ENCODE data around the gene CD109.

Gene CD109

DNA sequence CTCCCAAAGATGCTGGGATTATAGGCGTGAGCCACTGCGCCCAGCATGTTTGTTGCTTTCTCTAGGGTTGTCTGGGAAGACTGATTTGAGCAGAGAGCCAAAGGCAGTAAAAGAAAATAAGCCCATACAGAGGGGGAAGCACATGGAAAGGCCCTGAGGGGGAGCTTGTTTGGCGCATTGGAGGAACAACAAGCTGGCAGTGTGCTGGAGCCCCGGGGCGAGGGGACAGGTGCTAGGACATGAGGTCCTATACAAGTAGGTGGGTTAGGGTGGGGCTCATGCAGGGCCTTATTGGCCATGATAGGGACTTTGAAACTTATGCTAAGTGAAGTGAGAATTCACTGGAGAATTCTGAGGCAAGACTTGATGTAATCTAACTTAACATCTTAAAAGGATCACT, 35.3 kb downstream of the CD109 start:
- no peak for DNase-seq

DNA sequence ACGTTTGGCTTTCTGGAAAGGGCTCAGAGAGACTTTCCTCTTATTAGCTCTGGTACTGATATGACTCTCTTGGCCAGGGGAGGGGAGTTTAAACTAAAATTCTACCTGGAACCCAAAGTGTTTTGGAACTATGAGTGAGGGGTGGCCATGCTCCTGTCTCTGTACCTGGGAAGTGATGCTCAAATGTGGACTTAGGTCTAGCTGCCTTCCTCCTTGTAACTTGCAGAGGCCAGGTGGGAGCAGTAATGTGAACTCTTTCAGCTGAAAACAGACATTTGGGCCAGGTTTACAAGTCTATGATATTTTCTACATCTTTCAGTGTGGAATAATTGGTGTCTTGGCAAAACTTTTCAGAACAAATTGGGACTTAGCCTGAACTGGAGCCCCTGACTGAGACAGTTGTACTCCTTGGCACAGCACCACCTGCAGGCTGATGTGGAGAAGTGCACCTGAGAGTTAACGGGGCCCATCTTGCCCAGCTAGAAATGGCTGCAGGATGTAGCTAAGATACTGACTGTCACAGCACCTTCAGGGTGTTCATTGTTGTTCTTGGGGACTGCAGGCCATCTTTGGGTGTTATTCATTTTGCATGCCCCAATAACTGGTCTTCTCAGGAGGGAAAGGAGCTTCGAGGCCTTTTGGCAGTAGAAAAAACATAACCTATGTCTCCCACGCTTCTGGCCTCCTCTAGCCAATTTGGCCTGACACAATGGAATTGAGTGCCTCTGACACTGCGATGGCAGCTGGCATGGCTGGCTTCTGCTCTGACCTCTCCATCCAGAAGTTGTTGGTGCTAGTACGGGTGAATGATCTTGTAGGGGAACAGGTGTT, 37.1 kb downstream of the CD109 start:
- DNase-seq = peak; percentile 81

DNA sequence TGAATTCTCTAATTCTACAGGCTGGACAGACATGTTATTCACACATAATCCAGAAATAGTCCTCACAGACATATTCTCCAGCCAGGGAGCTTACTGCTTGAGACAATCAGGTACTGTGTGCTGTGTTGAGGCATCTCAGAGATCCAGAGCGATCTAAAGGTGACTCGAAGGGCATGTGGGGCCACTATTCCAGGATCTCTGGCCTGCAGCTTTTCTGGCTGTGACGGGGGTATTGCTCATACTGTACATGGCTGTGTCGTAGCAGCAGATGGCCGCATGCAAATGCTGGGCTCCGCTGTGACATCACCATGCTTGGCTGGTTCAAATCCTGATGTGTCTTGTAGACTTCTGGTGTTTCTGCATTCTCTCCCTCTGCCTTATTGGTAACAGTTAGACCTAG, 37.8 kb downstream of the CD109 start:
- DNase-seq = no peak

DNA sequence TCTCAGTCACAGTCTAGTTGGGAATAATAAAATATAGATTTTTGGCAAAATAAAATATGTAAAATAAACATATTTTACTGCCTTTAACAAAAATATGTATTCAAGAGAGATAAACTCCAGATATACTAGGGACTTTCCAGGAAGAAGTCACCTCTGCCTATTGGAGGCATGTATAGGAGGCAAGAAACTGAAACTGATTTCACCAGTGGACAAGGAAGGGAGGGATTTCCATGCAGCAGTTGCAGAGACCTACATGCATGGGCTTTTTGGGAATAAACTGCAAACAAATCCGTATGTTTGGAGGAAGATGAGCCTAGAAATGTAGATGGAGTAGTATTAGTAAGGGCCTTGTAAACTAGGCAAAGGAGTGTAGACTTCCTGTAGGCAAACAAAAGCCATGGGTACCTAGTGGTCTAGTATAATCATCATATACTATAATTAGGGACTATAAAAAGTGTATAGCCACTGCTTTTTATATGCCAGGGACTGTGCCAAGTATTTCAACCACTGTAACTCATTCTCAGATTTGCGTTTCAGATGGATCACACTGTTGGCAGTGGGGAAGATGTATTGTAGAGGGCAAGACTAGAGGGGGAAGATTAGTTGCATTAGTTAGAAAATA, 38.9 kb downstream of the CD109 start:
- no peak for DNase-seq

DNA sequence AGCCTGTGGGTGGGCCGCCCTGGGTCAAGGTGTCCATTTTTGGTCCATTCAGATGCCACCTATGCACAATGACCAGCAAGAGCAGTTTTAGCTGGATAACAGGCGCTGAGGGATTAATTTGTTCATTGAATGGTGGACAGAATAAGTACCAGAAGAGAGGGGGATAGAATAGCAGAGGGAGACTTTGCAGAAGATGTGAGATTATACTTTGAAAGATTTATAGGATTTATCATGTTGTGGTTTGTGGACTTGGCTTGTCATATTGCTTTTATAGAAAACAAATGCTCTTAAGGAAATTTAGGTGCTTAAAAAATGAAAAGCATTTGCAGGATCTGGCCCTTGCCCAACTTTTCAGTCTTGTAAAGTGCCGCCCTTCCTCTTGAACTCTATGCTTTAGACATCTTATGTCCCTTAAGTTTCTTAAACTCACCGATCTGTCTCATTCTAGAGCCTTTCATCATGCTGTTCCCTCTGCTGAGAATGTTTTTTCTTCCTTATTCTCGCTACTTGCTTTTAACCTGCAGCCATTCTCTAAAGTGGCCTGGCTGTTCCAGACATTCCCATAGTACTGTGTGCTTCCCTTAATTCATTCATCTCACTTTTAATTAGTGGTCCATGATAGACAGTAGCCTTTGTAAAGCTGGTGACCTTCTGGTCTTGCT, 42.5 kb downstream of the CD109 start:
- DNase-seq = no peak

DNA sequence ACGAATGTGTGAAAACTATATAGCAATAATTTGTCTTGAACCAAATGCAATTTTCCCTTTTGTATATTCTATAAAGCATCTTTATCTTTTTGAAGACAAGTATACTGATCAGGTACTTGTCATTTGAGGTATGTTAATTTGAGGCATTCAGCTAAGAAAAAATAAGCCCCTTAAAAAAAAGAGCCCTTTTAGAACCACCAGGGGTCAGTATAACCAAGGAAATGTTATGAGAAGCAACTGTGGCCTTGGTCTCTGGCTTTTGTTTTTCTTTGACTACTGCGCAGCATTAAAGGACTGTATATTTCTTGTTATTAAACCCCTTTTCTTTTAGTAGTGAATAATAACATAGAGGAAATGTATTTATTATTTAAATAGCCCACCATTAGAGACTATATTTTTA, 43.1 kb downstream of the CD109 start:
- DNase-seq = no peak

DNA sequence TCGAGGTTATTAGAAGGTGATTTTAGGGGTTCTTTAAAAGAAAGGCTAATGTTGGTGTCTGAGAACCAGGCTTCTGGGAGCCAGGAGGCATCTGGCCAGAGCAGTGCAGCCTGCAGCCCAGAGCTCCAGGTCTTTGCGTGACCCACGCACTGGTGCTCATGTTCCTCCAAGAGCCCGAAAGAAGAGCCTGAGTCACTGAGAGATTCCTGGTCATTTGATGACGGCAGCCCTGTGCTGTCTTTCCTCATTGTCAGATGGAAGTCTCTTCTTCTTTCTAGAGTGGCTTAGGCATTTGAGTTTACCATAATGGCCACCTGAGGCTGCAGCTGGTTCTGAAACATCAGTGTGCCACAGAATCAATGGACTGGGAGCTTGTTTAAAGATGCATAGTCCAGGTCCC, 46.4 kb downstream of the CD109 start:
- no peak for DNase-seq

DNA sequence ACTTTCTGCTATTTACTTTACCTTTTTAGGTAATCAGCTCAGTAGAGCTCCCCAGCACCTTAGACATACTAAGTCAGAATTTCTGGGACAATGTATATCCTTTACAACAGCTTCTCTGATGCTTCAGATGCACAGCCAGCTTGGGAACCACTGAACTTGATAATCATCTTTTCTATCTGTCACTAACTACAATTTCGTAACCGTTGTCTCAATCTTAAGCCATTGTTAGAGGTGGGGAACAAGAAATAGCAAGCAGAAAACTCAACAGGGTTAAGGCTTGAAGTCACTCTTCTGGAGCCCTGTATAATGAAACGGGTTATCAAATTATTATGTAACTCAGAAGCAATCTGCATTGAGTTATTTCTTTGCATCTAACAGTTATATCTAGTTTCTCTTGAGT, 47.1 kb downstream of the CD109 start:
- no peak for DNase-seq

DNA sequence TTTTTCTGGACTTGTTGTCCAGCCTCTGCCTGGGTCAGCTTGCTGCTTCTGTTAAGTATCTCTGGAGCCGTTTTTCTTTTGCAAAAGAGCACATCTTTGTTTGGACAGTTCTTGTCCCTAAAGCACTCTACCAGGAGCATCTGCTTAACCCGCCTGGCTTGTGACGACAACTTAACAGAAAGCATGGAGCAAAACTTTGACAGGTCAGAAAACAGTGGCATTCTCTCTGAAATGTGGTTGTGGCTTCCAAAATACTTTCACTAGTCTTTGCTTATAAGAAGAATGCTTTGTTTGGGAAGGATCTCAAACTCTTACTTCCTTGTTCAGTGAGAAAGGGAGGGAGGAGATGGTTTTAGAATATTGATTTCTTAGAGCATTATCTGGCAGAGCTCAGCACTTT, 47.6 kb downstream of the CD109 start:
- DNase-seq = no peak

DNA sequence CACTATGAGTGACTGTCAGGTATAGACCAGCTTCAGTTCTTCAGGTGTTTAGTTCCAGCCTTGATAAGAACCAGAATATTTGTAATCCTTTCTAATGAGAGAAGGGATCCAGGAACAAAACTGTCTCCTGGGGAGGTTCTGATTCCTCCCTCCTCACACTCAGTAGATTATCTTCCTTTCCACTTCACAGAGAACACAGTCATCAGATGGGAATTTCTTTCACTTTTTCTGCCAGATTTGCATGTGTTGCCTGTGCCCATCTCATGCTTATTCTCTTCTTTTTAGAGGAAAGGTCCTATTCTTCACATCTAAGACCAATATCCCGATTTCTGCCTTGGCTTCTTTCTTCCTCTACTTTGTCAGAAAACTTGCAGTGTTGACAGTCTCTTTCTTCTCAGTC, 50.8 kb downstream of the CD109 start:
- DNase-seq = no peak

DNA sequence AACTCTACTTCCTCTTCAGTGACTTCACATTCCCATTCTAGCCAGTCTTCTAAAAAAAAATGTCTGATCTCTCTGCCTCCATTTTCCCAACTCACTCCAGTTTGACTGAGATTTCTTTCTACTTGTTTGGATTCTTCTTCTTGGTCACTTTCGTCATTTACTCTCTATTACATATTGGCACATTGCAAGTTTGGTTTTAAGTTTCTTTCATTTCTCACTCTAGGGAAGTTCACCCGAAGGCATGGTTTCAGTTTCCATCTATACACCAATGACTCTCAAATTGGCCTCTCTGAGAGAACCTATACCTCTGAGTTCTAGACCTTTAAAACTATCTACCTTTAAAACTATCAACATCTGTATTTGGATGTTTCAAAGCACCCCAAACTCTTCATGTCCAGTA, 51.3 kb downstream of the CD109 start:
- DNase-seq = no peak

DNA sequence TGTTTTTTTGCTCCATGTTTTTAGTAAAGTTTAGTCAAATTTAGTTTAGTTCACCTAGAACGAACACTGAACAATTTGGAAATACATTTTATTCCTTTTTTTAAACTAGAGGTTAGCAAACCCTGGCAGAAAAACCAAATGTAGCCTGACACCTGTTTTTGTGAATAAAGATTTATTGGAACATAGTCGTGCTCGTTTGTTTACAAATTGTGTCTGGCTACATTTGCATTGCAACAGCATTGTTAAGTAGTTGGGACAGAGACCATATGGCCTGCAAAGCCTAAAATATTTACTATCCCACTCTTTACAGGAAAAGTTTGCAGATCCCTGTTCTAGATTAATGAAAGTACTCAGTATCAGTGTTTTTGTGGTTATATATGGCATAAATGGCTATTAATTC, 56.9 kb downstream of the CD109 start:
- no peak for DNase-seq

DNA sequence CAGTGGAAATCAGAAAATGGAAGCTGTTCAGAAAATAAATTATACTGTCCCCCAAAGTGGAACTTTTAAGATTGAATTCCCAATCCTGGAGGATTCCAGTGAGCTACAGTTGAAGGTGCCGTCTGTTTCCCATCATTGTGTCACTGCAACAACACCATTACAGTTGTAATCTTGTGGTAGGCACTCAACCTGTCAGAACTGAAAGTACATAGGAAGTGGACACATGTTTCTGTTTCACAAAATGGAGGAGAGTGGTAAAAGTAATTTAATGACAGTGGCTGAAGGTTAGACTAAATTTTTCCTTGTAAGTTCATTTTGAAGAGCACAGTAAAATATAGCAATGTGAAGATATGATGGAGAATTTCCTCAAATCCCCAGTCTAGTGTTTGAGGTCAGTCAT, 70.0 kb downstream of the CD109 start:
- no peak for DNase-seq

DNA sequence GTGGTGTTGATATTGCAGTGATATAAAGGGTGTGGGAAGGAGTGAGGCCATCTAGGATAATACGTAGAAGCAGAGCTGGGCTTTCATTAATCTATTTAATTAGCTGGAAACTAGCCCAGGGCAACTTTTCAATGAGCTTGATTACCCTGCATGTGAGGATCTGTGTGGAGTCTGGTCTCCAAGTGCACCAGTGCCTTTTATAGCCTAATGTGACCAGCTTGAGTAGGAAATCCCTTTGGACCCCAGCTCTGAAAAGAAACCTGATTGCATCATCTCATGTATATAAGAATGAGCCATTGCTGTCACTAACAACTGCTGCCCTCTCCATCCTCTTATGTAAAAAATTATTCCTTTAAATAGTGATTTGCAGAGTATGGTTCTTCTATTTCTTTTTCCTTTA, 72.6 kb downstream of the CD109 start:
- no peak for DNase-seq

DNA sequence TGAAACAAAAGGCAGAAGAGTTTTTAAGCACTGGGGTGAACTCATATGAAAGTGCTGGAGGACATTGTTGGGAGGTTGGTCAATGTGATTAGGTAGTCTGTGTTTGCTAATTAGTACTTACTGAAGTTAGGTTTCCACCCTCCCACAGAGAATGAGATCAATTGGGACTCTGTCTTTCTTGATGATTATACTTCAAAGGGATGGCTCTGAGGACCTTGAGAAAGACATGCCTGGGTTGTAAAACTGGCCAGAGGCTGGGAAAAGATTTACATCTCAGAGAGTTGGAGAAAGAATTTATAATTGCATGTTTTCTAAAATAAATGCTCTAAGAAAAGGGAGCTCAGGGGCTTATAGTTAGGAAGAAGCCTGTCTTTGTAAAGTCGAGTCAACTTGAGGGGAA, 74.0 kb downstream of the CD109 start:
- no peak for DNase-seq

DNA sequence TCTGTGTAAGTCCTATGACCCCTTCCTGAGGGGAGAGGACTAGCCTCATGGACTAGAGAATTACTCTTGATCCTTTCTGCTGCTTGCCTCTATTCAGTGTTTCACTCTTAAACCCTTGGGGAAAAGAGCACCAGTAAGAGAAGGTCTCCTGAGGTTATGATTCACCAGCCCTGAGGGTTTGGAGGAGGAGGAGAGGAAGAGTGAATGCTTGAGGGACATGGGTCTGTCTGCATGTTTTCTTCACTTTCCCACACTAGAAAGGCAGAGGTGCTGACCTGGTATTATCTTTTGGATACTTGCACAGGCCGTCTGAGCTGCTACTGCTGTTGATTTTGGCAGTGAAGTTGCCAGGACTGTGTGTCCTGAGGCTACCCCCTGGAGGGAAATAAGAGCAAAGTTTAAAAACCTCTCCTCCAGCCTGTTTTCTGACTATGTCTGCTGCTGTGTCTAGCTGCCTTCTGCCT, 78.3 kb downstream of the CD109 start:
- peak; percentile 31 for DNase-seq

DNA sequence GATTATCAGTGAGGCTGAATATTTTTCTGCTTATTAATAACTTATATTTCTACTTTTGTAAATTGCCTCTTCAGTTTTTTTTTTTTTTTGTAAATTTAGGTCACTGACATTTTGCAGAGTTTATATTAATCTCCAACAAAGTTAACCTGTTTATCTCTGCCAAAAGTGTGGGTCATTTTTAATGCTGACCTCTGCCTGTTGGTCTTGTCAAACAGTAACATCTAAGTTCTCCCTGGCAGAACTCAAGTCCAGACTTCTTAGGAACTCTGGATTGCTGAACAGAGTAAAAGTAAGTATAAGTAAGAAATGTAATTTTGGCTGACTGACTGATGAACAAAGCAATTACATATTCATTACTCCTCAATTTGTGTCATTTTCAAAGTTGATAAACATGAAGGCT, 83.9 kb downstream of the CD109 start:
- no peak for DNase-seq

DNA sequence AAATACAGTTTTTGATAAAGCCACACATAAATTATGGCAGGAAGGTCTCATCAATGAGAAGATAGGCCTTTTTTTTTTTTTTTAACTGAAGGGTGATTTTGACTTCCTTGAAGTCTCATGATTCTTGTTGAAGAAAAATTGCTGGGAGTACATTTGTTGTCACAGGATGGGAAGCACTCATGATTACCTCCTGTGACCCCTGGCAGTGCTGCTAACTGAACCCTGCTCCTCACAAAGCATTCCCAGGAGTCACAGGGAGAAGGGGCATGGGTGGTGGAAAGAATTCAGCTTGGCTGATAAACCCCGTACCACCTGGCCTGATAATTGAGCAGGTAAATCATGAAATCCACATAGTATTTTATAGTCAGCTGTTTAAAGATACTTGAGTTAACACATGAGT, 86.9 kb downstream of the CD109 start:
- no peak for DNase-seq

DNA sequence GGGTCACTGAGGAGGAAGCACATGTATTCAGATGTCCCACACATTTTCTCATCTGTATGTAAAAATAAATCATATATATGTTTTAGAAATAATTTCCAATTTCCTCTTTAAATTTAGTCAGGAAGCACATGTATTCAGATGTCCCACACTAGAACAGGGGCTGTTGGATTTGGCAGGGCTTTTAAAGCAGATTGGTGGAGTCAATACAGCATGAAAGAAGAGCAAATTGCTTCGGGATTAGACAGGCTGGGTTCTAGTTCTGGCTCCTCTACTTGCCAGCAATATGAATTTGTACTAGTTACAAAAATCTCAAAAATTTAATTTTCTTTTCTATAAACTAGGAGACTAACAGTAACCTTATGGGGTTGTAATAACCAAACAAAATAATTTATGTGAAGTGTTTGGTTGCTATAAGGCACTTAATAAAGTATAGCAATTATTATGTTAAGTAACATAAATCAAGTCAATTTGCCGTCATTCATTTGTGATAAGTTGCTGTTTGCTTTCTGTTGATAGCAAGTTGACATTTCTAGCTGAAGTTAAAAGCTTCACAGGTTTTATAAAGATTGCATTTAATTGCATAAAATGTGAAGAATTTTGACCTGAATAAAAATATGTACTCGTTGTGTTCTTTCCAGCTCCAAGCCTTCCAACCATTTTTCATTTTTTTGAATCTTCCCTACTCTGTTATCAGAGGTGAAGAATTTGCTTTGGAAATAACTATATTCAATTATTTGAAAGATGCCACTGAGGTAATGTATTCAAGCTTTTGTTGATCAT, 88.9 kb downstream of the CD109 start:
- DNase-seq = no peak

DNA sequence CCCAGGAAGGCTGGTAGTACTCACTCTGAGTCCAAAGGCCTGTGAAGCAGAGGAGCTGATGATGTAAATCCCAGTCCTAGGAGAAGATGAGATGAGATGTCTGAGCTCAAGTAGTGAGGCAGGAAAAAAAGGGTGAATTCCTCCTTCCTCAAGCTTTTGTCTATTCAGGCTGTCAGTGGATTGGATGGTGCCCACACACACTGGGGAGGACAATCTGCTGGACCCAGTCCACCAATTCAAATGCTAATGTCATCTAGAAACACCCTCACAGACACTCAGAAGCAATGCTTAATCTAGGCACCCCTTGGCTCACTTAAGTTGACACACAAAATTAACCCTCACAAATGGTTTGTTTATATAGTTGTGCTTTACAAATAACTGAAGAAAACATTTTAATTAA, 94.6 kb downstream of the CD109 start:
- DNase-seq = no peak

DNA sequence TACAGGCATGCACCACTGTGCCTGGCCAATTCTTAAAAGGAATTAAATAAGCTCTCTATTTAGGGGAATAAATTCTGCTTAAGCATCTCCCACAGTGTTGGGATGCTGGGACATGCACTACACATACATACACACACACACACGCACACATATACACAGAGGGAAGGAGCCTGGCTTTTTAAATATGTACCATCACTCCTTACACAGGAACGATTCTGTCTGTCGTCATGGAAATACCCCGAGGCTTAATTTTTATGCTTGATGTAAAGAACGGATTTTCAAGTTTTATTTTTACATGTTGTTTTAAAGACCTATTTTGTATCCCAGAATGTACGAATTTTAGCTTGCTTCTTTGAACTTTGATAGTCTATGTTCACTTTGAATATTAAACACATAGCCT, 95.3 kb downstream of the CD109 start:
- DNase-seq = no peak

DNA sequence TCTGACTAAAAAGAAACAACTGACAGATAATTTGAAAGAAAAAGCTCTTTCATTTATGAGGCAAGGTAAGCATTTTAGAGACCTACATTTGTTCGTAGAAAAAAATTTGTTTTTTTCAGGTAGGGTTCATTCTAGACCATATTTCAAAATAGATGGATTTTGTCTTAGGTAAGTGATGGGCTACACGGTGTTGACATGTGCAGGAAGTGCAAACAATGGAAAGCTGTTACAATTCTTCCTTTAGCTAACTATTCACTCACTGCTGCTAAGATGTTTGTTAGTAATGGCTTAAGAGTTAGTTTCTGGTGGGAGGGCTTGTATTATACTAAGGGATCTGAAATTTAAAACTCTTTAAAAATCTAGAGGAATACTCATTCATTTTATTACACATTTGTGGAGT, 96.7 kb downstream of the CD109 start:
- no peak for DNase-seq

DNA sequence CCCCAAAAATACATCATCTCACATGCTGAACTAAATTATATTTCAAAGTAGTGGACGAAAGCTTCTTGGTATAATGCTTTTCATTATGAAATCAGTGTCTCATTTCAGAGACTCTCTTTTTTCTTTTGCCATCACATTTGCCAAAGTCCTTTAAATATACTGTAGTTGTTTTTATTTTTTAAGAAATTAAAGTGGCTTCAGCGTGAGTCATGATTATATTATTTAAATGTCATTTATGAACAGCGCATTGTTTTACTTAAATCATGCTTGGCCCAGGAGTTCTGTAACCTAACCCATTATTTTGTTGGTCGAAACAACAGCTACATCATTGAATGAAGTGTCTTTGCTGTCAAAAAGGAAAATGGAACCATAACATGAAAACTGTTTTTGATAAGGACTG, 100.9 kb downstream of the CD109 start:
- DNase-seq = no peak

All from femur (tissue), 1 donor.